Suprapubic skin (tissue), 4 donors: Measurements from ENCODE around the gene ABCG4. TPM values are rescaled to one million over a fixed set of nuclear protein-coding genes. Genes with fewer than 3 reads are reported as not detected.

Experiments used
- DNase-seq, 2 donors: peaks; one replicate each; pipeline ENCODE4 v3.0.0-alpha.2; 2019; ENCODE audit warnings: low spot score in 2 of 2
- H3K27ac ChIP-seq: fragments of 200-600 bp; sonication (generic); one replicate; pipeline ENCODE4 v1.5.1; 2019
- H3K27me3 ChIP-seq: fragments of 200-600 bp; sonication (generic); one replicate; pipeline ENCODE4 v1.5.1; 2019
- H3K36me3 ChIP-seq: fragments of 200-600 bp; sonication (generic); one replicate; pipeline ENCODE4 v1.5.1; 2019
- H3K4me1 ChIP-seq: fragments of 200-600 bp; sonication (generic); one replicate; pipeline ENCODE4 v1.5.1; 2019
- H3K4me3 ChIP-seq: fragments of 200-600 bp; sonication (generic); one replicate; pipeline ENCODE4 v1.5.1; 2019; ENCODE audit warnings: mild to moderate bottlenecking
- H3K9me3 ChIP-seq: fragments of 200-600 bp; sonication (generic); one replicate; pipeline ENCODE4 v1.5.1; 2019
- CTCF ChIP-seq, 2 donors: fragments of 200-600 bp in 1 of 2; fragments of 450-650 bp in 1 of 2; sonication (generic) in 1 of 2; IDR thresholded peaks; one replicate each; pipeline ENCODE4 v1.5.1; 2016 to 2019; ENCODE audit warnings: antibody characterized with exemption in 2 of 2, mild to moderate bottlenecking in 1 of 2, moderate library complexity in 1 of 2
- EP300 ChIP-seq: sonication (generic); formaldehyde crosslinking; IDR thresholded peaks from one replicate; pipeline ENCODE4 v1.6.1; 2017; ENCODE audit warnings: antibody characterized with exemption
- POLR2A ChIP-seq, 2 donors: fragments of 450-650 bp; IDR thresholded peaks; one replicate each; pipeline ENCODE4 v1.6.1; 2017; ENCODE audit warnings: antibody characterized with exemption in 2 of 2, mild to moderate bottlenecking in 2 of 2, moderate library complexity in 2 of 2
- POLR2AphosphoS5 ChIP-seq, 3 donors: sonication (generic); formaldehyde crosslinking; IDR thresholded peaks; one replicate each; pipeline ENCODE4 v1.6.1; 2017; ENCODE audit warnings: antibody characterized with exemption in 3 of 3
- WGBS: methylation state at CpG from one replicate; pipeline ENCODE4 v1.1.5; 2018; 5-methylcytosine and 5-hydroxymethylcytosine counted together
- total RNA-seq, 4 donors: library from RNA; depleted of rRNA; stranded (reverse); fragments of >200 nt; gene quantifications; one replicate each; pipeline ENCODE4 v1.1.0, GENCODE V29; 2016

Gene ABCG4
- total RNA-seq, 4 donors from 2014 or later: 0.26 to 1.6 (median 0.73) TPM

GRCh38 chr11:119172513-119172912, 23.7 kb downstream of the ABCG4 start:
- Histone ChIP-seq H3K27me3 (no peaks in the 10 kb centered on the region), H3K4me3 (no peak overlapping the region), H3K4me1 (peaks cover 26% of the 10 kb centered on the region), H3K36me3 (peaks cover 43% of the 10 kb centered on the region), H3K9me3 (no peaks in the 10 kb centered on the region), H3K27ac (no peak overlapping the region)
- WGBS: 88% methylated on average over 1 of the region's 2 CpGs
- no peak for DNase-seq
- no peak for TF ChIP-seq CTCF (IDR thresholded peaks at IDR 0.05)
- TF ChIP-seq POLR2A (IDR thresholded peaks at IDR 0.05): no peak
- no peak for TF ChIP-seq POLR2AphosphoS5 (IDR thresholded peaks at IDR 0.05)
- no peak for TF ChIP-seq EP300

GRCh38 chr11:119173453-119173852, 24.6 kb downstream of the ABCG4 start:
- Histone ChIP-seq H3K9me3 (no peaks in the 10 kb centered on the region), H3K27me3 (no peaks in the 10 kb centered on the region), H3K36me3 (peaks cover 53% of the 10 kb centered on the region), H3K4me3 (no peak overlapping the region), H3K4me1 (peaks cover 19% of the 10 kb centered on the region), H3K27ac (no peak overlapping the region)
- WGBS: 95% methylated on average over 18 of the region's 21 CpGs
- TF ChIP-seq POLR2AphosphoS5 (IDR thresholded peaks at IDR 0.05) (no peak), CTCF (IDR thresholded peaks at IDR 0.05) (no peak), EP300 (no peak), POLR2A (IDR thresholded peaks at IDR 0.05) (no peak)
- no peak for DNase-seq

- no peak for TF ChIP-seq CTCF (IDR thresholded peaks at IDR 0.05)
- TF ChIP-seq EP300: no peak
- no peak for TF ChIP-seq POLR2AphosphoS5 (IDR thresholded peaks at IDR 0.05)
- no peak for TF ChIP-seq POLR2A (IDR thresholded peaks at IDR 0.05)
Observed at GRCh38 chr11:119175493-119176077, 26.7 kb downstream of the ABCG4 start.

GRCh38 chr11:119178166-119178680, 29.4 kb downstream of the ABCG4 start:
- 66% methylated on average over 4 of the region's 4 CpGs for WGBS
- Histone ChIP-seq H3K27me3 (no peaks in the 10 kb centered on the region), H3K9me3 (no peaks in the 10 kb centered on the region), H3K36me3 (peaks cover 87% of the 10 kb centered on the region), H3K4me1 (peaks cover 2% of the 10 kb centered on the region), H3K4me3 (no peak overlapping the region), H3K27ac (no peak overlapping the region)
- TF ChIP-seq CTCF (IDR thresholded peaks at IDR 0.05) (no peak), POLR2A (IDR thresholded peaks at IDR 0.05) (no peak), POLR2AphosphoS5 (IDR thresholded peaks at IDR 0.05) (no peak), EP300 (no peak)
- no peak for DNase-seq

More at GRCh38 chr11:119175493-119176077, 26.7 kb downstream of the ABCG4 start:
- 73% methylated on average over 6 of the region's 6 CpGs for WGBS
- Histone ChIP-seq H3K9me3 (no peaks in the 10 kb centered on the region), H3K27me3 (no peaks in the 10 kb centered on the region), H3K4me1 (peaks cover 2% of the 10 kb centered on the region), H3K27ac (no peak overlapping the region), H3K4me3 (no peak overlapping the region), H3K36me3 (peaks cover 67% of the 10 kb centered on the region)
- DNase-seq: no peak

GRCh38 chr11:119179342-119179741, 30.5 kb downstream of the ABCG4 start:
- TF ChIP-seq POLR2AphosphoS5 (IDR thresholded peaks at IDR 0.05) (no peak), POLR2A (IDR thresholded peaks at IDR 0.05) (no peak), EP300 (no peak), CTCF (IDR thresholded peaks at IDR 0.05) (no peak)
- no peak overlapping the region for H3K27ac ChIP-seq
- 94% methylated on average over 6 of the region's 6 CpGs for WGBS
- H3K4me3 ChIP-seq: no peak overlapping the region
- DNase-seq: no peak
- H3K4me1 ChIP-seq: peaks cover 2% of the 10 kb centered on the region
- H3K9me3 ChIP-seq: no peaks in the 10 kb centered on the region
- peaks cover 83% of the 10 kb centered on the region for H3K36me3 ChIP-seq
- H3K27me3 ChIP-seq: no peaks in the 10 kb centered on the region
